Measurements from ENCODE around the gene VPREB3. TPM values are rescaled to one million over a fixed set of nuclear protein-coding genes. Genes with fewer than 3 reads are reported as not detected.

VPREB3 gene
- polyA plus RNA-seq, 2 of the 4 experiments (the other 2 are of a cell fraction) = 0.41 to 0.52 TPM

DNA sequence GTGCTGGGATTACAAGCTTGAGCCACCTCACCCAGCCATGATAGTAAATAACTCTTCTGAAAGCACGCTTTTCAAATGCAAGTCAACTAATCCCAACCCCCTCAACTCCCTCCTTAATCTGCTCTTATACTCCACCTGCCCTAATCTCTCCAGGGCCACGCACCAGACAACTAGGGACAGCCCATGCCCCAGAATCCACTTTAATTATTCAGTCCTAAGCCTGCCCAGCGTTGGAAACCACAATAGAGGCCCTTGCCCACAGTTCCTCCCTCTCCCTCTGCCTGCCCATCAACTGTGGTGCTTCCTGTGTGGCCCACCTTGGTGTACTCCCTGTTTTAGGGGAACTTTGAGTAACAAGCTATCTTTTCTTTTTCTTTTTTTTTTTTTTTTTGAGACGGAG is 2.7 kb upstream of the VPREB3 start:
- CTCF ChIA-PET = interaction anchor here (3.2 kb wide), 1 partner anchor 11 kb away, joined by 22 read pairs; the partner anchor contains the start of gene CHCHD10

GRCh38 chr22:23755711-23756110 is 1.5 kb upstream of the VPREB3 start:
- Histone ChIP-seq H3K4me2 (no peak overlapping the region), H3K4me3 (no peak overlapping the region), H3K4me1 (no peaks in the 10 kb centered on the region; the same call in 2 of the 3 replicates), H3K9me3 (no peaks in the 10 kb centered on the region), H3K27ac (no peak overlapping the region)
- ChIA-PET POLR2A (no interaction called here), CTCF (interaction anchor here (1.2 to 2.1 kb wide), 2 partner anchors 12 to 94 kb away, joined by 4 to 7 read pairs; partner anchors contain the start of gene CHCHD10)
- no peak for TF ChIP-seq NFE2L2 (conservative IDR thresholded peaks at IDR 0.05; ENCODE audit: low read length)
- no peak for TF ChIP-seq HDAC2 (IDR thresholded peaks at IDR 0.05)
- no peak for TF ChIP-seq TP53 (CRISPR knock-in tag; IDR thresholded peaks at IDR 0.05)
- TF ChIP-seq ELK1 (IDR thresholded peaks at IDR 0.05; ENCODE audit: low read depth, low read length) = no peak
- no peak for TF ChIP-seq RCOR1 (IDR thresholded peaks at IDR 0.05; ENCODE audit: low read depth, low read length)
- TF ChIP-seq EHF (CRISPR knock-in tag; IDR thresholded peaks at IDR 0.05) = no peak
- TF ChIP-seq CBX8 (IDR thresholded peaks at IDR 0.05) = no peak
- DNase-seq (ENCODE audit: low read depth in 1 of 2, low spot score in 1 of 2) (no peak), ATAC-seq (no peak), FAIRE-seq (no peak)
- 80% methylated on average over 8 of the region's 8 CpGs for WGBS (ENCODE audit: missing lambda C conversion rate)

More for the DNA sequence above, 2.7 kb upstream of the VPREB3 start:
- Histone ChIP-seq H3K4me3 (no peak overlapping the region), H3K9me3 (no peaks in the 10 kb centered on the region), H3K4me2 (no peak overlapping the region), H3K27ac (no peak overlapping the region), H3K4me1 (no peaks in the 10 kb centered on the region; the same call in 2 of the 3 replicates)
- POLR2A ChIA-PET = no interaction called here
- ATAC-seq (no peak), FAIRE-seq (no peak), DNase-seq (ENCODE audit: low read depth in 1 of 2, low spot score in 1 of 2) (no peak)
- WGBS (ENCODE audit: missing lambda C conversion rate) = 84% methylated on average over 4 of the region's 4 CpGs
- TF ChIP-seq EP300 (IDR thresholded peaks at IDR 0.05) (no peak), CBX2 (IDR thresholded peaks at IDR 0.05; ENCODE audit: borderline replicate concordance, low read depth) (no peak), MYC (IDR thresholded peaks at IDR 0.05; ENCODE audit: borderline replicate concordance, low read length) (no peak), PHF8 (IDR thresholded peaks at IDR 0.05; ENCODE audit: borderline replicate concordance, low read depth) (no peak), ZSCAN20 (CRISPR knock-in tag; IDR thresholded peaks at IDR 0.05) (no peak), ZC3H11A (IDR thresholded peaks at IDR 0.05) (no peak), POLR2A (IDR thresholded peaks at IDR 0.05; ENCODE audit: low read length) (no peak), BHLHE40 (IDR thresholded peaks at IDR 0.05; ENCODE audit: low read depth, low read length) (no peak), ZFP36 (IDR thresholded peaks at IDR 0.05; ENCODE audit: borderline replicate concordance, partially characterized antibody) (no peak), CHD2 (IDR thresholded peaks at IDR 0.05; ENCODE audit: low read length, partially characterized antibody) (no peak)
- TF ChIP-seq, protein P1, sequence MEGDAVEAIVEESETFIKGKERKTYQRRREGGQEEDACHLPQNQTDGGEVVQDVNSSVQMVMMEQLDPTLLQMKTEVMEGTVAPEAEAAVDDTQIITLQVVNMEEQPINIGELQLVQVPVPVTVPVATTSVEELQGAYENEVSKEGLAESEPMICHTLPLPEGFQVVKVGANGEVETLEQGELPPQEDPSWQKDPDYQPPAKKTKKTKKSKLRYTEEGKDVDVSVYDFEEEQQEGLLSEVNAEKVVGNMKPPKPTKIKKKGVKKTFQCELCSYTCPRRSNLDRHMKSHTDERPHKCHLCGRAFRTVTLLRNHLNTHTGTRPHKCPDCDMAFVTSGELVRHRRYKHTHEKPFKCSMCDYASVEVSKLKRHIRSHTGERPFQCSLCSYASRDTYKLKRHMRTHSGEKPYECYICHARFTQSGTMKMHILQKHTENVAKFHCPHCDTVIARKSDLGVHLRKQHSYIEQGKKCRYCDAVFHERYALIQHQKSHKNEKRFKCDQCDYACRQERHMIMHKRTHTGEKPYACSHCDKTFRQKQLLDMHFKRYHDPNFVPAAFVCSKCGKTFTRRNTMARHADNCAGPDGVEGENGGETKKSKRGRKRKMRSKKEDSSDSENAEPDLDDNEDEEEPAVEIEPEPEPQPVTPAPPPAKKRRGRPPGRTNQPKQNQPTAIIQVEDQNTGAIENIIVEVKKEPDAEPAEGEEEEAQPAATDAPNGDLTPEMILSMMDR (IDR thresholded peaks at IDR 0.05) = no peak

GRCh38 chr22:23754980-23755636 is 883 bp upstream of the VPREB3 start:
- no peak for ATAC-seq
- H3K27ac ChIP-seq = no peak overlapping the region
- CTCF ChIA-PET = interaction anchor here (1.2 to 2.1 kb wide), 2 partner anchors 13 to 94 kb away, joined by 4 to 7 read pairs; partner anchors contain the start of gene CHCHD10
- no peak overlapping the region for H3K4me3 ChIP-seq
- FAIRE-seq = no peak
- H3K4me1 ChIP-seq = peaks cover 1% of the 10 kb centered on the region; the same call in 2 of the 3 replicates
- H3K4me2 ChIP-seq = no peak overlapping the region
- TF ChIP-seq BHLHE40 (IDR thresholded peaks at IDR 0.05; ENCODE audit: low read depth, low read length) (no peak), MYC (IDR thresholded peaks at IDR 0.05; ENCODE audit: borderline replicate concordance, low read length) (no peak), HEYL (CRISPR knock-in tag; IDR thresholded peaks at IDR 0.05) (no peak), EHF (CRISPR knock-in tag; IDR thresholded peaks at IDR 0.05) (no peak), HOXA7 (CRISPR knock-in tag; IDR thresholded peaks at IDR 0.05) (no peak), EHMT2 (IDR thresholded peaks at IDR 0.05; ENCODE audit: low read depth) (no peak), RFX5 (IDR thresholded peaks at IDR 0.05) (no peak), HOXB13 (CRISPR knock-in tag; IDR thresholded peaks at IDR 0.05; ENCODE audit: low read depth) (no peak), JUN (IDR thresholded peaks at IDR 0.05) (no peak), KDM5A (IDR thresholded peaks at IDR 0.05) (no peak)
- WGBS (ENCODE audit: missing lambda C conversion rate) = 68% methylated on average over 6 of the region's 6 CpGs
- H3K9me3 ChIP-seq = no peaks in the 10 kb centered on the region
- DNase-seq (ENCODE audit: low read depth in 1 of 2, low spot score in 1 of 2) = no peak
- POLR2A ChIA-PET = no interaction called here
